COR-L47 (cell line): ENCODE results near the gene CYP46A1.
"Not testable (repeated sequence)": the region's sequence is repeated elsewhere in the genome, so short reads cannot be mapped to it uniquely, and the experiment has no call there.

ENCODE experiments used
- DNase-seq: peaks from one replicate; lab custom pipeline; 2025; lab: John Stamatoyannopoulos, UW

The CYP46A1 gene

GRCh38 chr14:99757331-99758070 lies 73.4 kb downstream of the CYP46A1 start:
- no peak for DNase-seq

DNA sequence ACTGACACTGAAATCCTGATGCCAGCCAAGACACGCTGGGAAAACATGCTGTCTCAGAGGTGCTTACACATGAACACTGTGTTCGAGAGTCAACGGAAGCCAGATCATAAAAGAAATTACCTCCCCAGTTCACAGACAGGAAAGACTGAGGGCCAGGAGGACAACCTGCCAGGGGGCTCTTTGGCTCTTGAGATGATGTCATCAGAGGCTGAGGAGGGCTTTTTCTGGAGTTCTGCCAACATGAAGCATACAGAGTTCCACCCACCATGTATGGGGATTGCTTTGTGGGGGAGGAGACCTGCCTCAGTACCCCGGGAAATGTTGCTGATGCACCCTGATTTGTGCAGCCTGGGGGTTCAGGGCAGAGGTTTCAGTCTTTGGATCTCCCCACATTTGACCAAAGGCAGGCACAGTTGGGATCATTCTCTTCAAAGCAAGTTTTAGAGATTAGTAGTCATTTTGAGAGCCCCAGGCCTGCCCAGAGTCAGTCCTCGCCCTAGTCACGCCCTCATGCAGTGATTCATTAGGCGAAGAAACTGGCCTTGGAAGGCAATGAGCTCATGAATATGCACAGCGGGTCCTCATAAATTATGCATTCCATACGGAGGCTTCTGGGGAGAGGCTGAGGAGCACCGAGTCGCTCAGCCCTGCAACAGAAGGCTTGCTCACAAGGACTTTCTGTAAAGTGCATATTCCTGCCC lies 74.2 kb downstream of the CYP46A1 start:
- no peak for DNase-seq

DNA sequence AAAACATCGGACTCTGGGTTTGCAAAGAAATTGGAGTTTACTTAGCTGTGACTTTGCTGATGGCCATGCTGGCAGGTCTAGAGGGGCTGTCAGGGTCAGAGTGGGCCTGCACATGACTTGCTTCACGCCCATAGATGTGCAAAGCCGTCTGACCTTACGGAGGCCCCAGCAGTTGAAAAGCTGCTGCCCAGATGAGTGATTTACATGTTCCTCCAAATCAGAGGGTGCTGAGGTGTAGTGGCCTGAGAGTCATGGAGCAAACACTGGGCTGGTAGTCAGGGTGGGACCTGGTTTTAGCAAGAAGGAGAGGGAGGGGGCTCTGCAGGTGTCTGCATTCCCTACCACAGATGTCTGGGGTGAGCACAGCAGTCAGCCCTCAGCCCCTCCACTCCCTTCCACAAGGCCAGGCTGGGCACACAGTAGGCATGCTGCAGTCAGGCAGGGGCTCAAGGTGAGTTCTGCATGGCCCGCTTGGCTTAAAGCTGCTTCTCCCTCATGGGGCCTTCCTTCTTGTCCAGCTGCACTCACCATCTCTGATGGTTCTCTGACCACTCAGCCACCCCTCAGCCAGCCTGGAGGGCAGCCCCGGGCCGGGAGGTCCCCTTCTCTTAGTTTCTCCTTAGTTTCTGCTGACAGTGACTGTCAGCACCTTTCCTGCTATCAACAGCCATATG lies 74.9 kb downstream of the CYP46A1 start:
- no peak for DNase-seq

- DNase-seq, result no peak
Measured at GRCh38 chr14:99759546-99759925, 75.4 kb downstream of the CYP46A1 start.

DNA sequence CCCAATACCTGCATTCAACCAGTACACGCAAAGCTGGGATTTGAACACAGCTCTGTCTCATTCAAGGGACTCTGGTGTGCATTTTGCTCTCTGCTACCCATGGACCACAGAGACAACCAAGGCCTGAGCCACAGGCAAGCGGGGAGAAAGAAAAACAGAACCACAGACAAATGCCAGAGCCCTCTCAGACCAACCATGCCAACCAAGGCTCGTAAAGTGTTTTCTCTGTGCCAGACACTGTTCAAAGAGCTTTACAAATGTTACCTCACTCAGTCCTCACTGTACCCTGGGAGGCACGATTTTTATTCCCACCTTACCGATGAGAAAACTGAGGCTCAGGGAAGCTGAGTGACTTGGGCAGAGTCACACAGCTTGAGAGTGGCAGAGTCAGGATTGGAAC lies 76.7 kb downstream of the CYP46A1 start:
- no peak for DNase-seq

DNA sequence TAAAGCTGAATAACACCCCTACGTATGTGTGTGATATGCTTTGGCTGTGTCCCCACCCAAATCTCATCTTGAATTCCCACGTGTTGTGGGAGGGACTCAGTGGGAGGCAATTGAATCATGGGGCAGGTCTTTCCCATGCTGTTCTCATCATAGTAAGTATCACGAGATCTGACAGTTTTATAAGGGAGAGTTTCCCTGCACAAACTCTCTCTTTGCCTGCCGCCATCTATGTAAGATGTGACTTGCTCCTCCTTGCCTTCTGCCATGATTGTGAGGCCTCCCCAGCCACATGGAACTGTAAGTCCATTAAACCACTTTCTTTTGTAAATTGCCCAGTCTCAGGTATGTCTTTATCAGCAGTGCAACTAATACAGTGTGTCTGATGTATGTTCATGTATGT lies 78.8 kb downstream of the CYP46A1 start:
- not testable (repeated sequence) for DNase-seq

GRCh38 chr14:99763527-99764221 lies 79.6 kb downstream of the CYP46A1 start:
- no peak for DNase-seq

DNA sequence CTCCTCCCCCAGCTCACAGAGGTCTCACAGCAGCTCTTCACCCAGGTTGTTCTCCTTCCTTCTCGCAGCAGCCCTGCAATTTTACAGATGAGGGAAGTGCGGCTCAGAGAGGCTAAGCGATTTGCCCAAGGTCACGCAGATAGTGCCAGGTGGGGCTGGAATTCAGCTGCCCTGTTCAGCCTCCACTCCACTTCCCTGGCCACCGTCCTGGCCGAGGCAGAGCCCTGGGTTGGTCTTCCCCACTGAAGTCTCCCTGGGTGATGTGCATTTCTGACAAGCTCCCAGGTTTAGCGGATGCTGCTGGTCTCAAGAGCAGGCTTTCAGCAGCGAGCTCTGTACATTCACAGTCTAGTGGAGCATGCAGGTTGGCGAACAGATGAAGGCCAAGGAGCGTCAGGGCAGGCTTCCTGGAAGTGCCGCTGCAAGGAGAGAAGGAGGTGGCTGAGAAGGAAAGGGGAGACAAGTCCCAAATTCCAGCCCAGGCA lies 80.2 kb downstream of the CYP46A1 start:
- no peak for DNase-seq

DNA sequence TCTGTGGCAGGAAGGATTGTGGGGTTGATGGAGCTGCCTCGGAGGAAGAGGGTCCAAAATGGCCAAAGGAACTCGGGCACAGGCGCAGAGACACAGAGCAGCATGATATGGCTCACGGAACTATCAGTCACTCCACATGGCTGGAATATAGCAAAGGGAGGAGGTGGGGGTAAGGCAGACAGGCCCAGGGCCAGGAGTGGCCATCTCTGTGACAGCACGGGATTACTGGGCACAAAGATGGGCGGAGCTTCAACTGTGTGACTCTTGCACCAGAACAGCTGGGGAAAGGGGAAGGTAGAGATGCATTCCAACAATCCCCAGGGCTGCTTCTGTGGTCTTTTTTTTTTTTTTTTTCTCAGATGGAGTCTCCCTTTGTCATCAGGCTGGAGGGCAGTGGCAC lies 84.3 kb downstream of the CYP46A1 start:
- DNase-seq, result no peak

DNA sequence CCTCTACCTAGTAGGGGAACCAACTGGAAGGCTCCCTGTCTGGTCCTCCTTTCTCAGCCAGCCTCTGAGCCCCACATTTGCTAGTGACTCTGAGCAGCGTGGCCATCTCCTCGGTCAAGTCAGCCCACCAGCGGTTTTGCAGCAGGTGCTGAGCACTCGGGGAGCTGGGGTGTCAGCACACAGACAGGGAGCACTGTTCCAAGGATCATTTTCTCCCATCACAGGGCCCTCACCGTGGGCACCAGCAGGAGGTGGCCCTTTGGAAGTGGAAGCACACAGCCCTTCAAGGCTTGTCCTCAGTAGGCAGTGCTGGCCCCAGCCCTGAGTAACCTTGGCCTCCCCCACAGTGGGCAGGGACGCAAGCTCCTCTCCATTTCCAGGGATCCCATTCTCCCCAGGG lies 85.0 kb downstream of the CYP46A1 start:
- no peak for DNase-seq

DNA sequence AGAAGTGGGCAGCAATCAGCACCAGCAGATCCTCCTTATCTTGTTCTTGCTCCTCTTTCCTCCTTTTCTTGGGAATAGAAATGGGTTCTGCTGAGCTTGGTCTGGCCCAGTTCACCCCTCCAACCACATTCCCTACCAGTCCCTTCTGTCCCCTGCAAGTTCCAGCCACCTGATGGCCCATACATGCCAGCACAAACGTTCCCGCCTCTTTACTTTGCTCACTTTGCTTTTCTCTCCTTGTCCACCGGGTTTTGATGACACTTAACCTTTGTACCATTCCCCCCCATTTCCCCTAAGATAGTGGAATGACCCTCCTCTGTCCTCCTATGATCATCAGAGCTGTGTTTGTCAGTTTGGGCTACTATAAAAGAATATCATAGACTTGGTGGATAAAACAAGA lies 85.7 kb downstream of the CYP46A1 start:
- DNase-seq, result no peak

GRCh38 chr14:99772371-99773283 lies 88.5 kb downstream of the CYP46A1 start:
- no peak for DNase-seq

- DNase-seq, result no peak
Measured at GRCh38 chr14:99773521-99774497, 89.7 kb downstream of the CYP46A1 start.

GRCh38 chr14:99774556-99775307 lies 90.6 kb downstream of the CYP46A1 start:
- peak; percentile 50 for DNase-seq

- DNase-seq, result no peak
Measured at GRCh38 chr14:99775351-99775750, 91.3 kb downstream of the CYP46A1 start.
